Neural cell (in vitro differentiated cells): ENCODE measurements around the gene P2RX2. TPM values are rescaled to one million over a fixed set of nuclear protein-coding genes. Genes with fewer than 3 reads are reported as not detected.

Experiments
- H2AFZ ChIP-seq: fragments of 200-600, 300-800 bp; sonication (generic), shearing (Covaris generic); 2 replicates; pipeline ENCODE4 v1.6.0; 2014; ENCODE audit warnings: low read depth, mild to moderate bottlenecking, antibody characterized with exemption, low read length, moderate library complexity
- H3F3A ChIP-seq: fragments of 200-600 bp; shearing (Covaris generic); 2 replicates; pipeline ENCODE4 v1.6.1; 2016; ENCODE audit warnings: mild to moderate bottlenecking, moderate library complexity, mixed read lengths, antibody characterized with exemption, low read length; ENCODE audit not compliant: insufficient read depth, poor library complexity, severe bottlenecking
- H3K27ac ChIP-seq: fragments of 200-600, 300-800 bp; sonication (generic), shearing (Covaris generic); 2 replicates; pipeline ENCODE4 v1.5.1; 2014; ENCODE audit warnings: mild to moderate bottlenecking, low read length, moderate library complexity
- H3K27me3 ChIP-seq: fragments of 300-800, 200-600 bp; sonication (generic), shearing (Covaris generic); 2 replicates; pipeline ENCODE4 v1.6.0; 2014; ENCODE audit warnings: mild to moderate bottlenecking, low read depth, low read length, moderate library complexity; ENCODE audit not compliant: insufficient read depth
- H3K36me3 ChIP-seq: fragments of 300-800, 200-600 bp; sonication (generic), shearing (Covaris generic); 2 replicates; pipeline ENCODE4 v1.5.1; 2014; ENCODE audit warnings: mild to moderate bottlenecking, antibody characterized with exemption, low read length, moderate library complexity; ENCODE audit not compliant: insufficient read depth
- H3K4me2 ChIP-seq: fragments of 300-800, 200-600 bp; sonication (generic), shearing (Covaris generic); 2 replicates; pipeline ENCODE4 v1.6.0; 2014; ENCODE audit warnings: mild to moderate bottlenecking, low read length
- H3K4me3 ChIP-seq: fragments of 300-800, 200-600 bp; sonication (generic), shearing (Covaris generic); 2 replicates; pipeline ENCODE4 v1.5.1; 2014; ENCODE audit warnings: mild to moderate bottlenecking, low read length, moderate library complexity
- H3K79me2 ChIP-seq: fragments of 200-600 bp; shearing (Covaris generic); replicated peaks from 2 replicates; pipeline ENCODE4 v1.6.0; 2014; ENCODE audit warnings: mild to moderate bottlenecking, low read length, moderate library complexity; ENCODE audit not compliant: insufficient read depth
- H3K9ac ChIP-seq: fragments of 300-800, 200-600 bp; sonication (generic), shearing (Covaris generic); 2 replicates; pipeline ENCODE4 v1.6.1; 2016; ENCODE audit warnings: mild to moderate bottlenecking, low read length, mixed read lengths
- H3K9me2 ChIP-seq: fragments of 200-600 bp; shearing (Covaris generic); 2 replicates; pipeline ENCODE4 v1.6.1; 2016; ENCODE audit warnings: mild to moderate bottlenecking, low read length, mixed read lengths; ENCODE audit not compliant: insufficient read depth
- H3K9me3 ChIP-seq: fragments of 200-600, 300-800 bp; sonication (generic), shearing (Covaris generic); 2 replicates; pipeline ENCODE4 v1.6.1; 2016; ENCODE audit warnings: mild to moderate bottlenecking, mixed run types, low read length, moderate library complexity, mixed read lengths
- H4K20me1 ChIP-seq: fragments of 200-600 bp; shearing (Covaris generic); 2 replicates; pipeline ENCODE4 v1.6.1; 2016; ENCODE audit warnings: mild to moderate bottlenecking, mixed run types; ENCODE audit not compliant: insufficient read depth
- EP300 ChIP-seq: fragments of 450-650 bp; conservative IDR thresholded peaks from 2 replicates; pipeline ENCODE4 v1.6.1; 2014; ENCODE audit warnings: antibody characterized with exemption, mild to moderate bottlenecking, moderate library complexity; ENCODE audit not compliant: poor library complexity, severe bottlenecking
- EZH2 ChIP-seq: fragments of 200-600, 300-800 bp; shearing (Covaris generic), sonication (generic); IDR thresholded peaks from 2 replicates; pipeline ENCODE4 v1.6.1; 2014; ENCODE audit warnings: antibody characterized with exemption, low read length, borderline replicate concordance, mild to moderate bottlenecking; ENCODE audit not compliant: insufficient read depth, poor library complexity, severe bottlenecking
- MXI1 ChIP-seq: fragments of 450-650 bp; conservative IDR thresholded peaks from 2 replicates; pipeline ENCODE4 v1.6.1; 2014; ENCODE audit warnings: antibody characterized with exemption, mild to moderate bottlenecking; ENCODE audit not compliant: poor library complexity, severe bottlenecking
- POLR2AphosphoS5 ChIP-seq: IDR thresholded peaks from 2 replicates; pipeline ENCODE4 v1.6.1; 2012
- RAD21 ChIP-seq: fragments of 450-650 bp; conservative IDR thresholded peaks from 2 replicates; pipeline ENCODE4 v1.6.1; 2014; ENCODE audit warnings: antibody characterized with exemption, mild to moderate bottlenecking, moderate library complexity
- SMC3 ChIP-seq: fragments of 450-650 bp; conservative IDR thresholded peaks from 2 replicates; pipeline ENCODE4 v1.6.1; 2014; ENCODE audit warnings: antibody characterized with exemption, mild to moderate bottlenecking, moderate library complexity; ENCODE audit not compliant: poor library complexity
- TAF1 ChIP-seq: IDR thresholded peaks from 2 replicates; pipeline ENCODE4 v1.6.1; 2012; ENCODE audit warnings: low read depth
- polyA plus RNA-seq: library from polyadenylated mRNA; depleted of rRNA; stranded (reverse); fragments of >200 nt; gene quantifications from 2 replicates; pipeline ENCODE4 v1.2.3, GENCODE V29; 2014
- TF ChIP-seq, protein P1 (sequence below): IDR thresholded peaks from 2 replicates; pipeline ENCODE4 v1.6.1; 2012; ENCODE audit warnings: borderline replicate concordance
- TF ChIP-seq, protein P2 (sequence below): fragments of 450-650 bp; IDR thresholded peaks from 2 replicates; pipeline ENCODE4 v1.5.1; 2014; ENCODE audit warnings: antibody characterized with exemption, mild to moderate bottlenecking, moderate library complexity; ENCODE audit not compliant: poor library complexity, severe bottlenecking

P2RX2 gene
- polyA plus RNA-seq, 1 donor from 2014 or later = not detected

DNA sequence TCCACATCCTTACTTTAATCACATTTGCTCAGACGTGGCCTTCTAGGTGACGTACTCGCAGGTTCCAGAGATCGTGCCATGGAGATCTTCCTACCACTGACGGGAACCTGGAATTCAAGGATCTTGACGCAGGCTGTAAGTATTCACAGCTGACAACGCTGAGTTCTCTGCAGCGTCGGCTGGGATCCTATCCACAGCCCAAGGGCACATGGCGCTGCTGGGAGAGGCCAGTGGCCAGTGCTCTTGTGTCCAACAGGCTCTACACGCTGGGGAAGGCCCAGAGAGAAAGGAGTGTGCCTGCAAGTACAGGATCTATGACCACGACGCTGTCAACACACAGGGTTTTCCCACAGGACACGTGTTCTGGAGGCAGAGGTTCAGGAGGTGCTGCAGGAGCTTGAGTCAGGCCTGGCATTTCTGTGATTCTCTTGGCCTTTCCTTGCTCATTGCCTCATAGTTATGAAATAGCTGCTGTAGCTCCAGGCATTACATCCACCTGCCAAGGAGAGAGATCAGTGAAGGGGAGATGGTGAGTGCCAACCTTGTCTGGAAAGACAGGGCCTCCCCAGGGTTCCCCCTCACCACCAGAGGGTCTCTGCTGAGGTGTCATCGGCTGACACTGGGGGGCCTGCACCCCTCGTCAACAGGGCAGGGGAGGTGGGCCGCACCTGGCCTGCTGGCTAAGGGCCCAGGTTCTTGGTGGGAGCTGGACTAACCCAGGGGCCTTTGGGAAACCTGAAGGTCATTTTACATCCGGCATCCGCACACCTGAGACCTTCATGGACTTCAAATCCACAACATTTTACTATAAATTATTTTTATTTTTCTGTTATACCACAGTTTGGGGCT lies 29.5 kb upstream of the P2RX2 start:
- Histone ChIP-seq H3K4me3 (no peak overlapping the region), H3K27ac (no peak overlapping the region), H3K79me2 (no peaks in the 10 kb centered on the region), H3K9me3 (peaks cover 4% of the 10 kb centered on the region), H3K9me2 (no peaks in the 10 kb centered on the region), H3K9ac (no peak overlapping the region), H2AFZ (no peak overlapping the region), H4K20me1 (no peaks in the 10 kb centered on the region), H3K27me3 (no peaks in the 10 kb centered on the region), H3K36me3 (no peaks in the 10 kb centered on the region), H3F3A (no peaks in the 10 kb centered on the region), H3K4me2 (no peak overlapping the region)
- no peak for TF ChIP-seq POLR2AphosphoS5
- TF ChIP-seq, protein P1, sequence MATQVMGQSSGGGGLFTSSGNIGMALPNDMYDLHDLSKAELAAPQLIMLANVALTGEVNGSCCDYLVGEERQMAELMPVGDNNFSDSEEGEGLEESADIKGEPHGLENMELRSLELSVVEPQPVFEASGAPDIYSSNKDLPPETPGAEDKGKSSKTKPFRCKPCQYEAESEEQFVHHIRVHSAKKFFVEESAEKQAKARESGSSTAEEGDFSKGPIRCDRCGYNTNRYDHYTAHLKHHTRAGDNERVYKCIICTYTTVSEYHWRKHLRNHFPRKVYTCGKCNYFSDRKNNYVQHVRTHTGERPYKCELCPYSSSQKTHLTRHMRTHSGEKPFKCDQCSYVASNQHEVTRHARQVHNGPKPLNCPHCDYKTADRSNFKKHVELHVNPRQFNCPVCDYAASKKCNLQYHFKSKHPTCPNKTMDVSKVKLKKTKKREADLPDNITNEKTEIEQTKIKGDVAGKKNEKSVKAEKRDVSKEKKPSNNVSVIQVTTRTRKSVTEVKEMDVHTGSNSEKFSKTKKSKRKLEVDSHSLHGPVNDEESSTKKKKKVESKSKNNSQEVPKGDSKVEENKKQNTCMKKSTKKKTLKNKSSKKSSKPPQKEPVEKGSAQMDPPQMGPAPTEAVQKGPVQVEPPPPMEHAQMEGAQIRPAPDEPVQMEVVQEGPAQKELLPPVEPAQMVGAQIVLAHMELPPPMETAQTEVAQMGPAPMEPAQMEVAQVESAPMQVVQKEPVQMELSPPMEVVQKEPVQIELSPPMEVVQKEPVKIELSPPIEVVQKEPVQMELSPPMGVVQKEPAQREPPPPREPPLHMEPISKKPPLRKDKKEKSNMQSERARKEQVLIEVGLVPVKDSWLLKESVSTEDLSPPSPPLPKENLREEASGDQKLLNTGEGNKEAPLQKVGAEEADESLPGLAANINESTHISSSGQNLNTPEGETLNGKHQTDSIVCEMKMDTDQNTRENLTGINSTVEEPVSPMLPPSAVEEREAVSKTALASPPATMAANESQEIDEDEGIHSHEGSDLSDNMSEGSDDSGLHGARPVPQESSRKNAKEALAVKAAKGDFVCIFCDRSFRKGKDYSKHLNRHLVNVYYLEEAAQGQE = no peak
- no peak for TF ChIP-seq EP300

DNA sequence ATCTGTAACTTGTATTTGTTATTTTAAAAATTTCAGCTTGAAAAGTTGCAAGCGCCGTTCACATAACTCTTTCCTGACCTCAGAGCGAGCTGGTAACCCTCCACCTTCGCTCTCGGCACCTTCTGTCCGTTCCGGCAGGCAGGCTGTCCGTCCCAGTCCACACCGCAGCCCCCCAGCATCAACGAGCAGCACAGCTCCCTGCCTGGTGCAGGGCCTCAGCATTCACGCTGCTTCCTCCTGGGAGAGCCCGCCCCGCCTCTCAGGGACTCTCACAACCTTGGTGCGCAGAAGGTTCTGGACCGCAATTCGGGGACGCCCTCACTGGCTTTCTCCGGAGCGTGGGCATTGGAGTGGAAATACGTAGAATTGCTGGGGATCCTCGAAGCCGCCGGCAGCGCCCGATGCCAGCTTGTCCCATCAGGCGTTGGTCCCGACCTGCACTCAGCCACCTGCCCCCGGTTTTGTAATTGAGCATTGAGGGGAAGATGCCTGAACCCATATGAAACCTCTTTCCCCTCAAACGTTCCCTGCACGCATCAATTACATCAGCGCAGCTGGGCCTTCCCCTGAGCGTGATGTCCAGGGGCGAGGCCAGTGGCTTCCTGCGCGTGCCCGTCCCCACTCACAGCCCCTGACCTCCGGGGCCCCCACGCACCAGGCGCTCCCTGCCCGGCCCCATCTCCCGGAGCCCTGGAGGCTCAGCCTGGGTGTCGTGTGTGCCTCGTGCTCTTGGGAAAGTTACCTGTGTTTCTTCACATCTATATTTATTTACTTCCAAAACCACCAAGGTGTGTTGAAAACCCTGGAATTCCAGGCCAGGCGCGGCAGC lies 27.3 kb upstream of the P2RX2 start:
- H2AFZ ChIP-seq = no peak overlapping the region
- no peaks in the 10 kb centered on the region for H3K36me3 ChIP-seq
- H3K27me3 ChIP-seq = no peaks in the 10 kb centered on the region
- no peak for TF ChIP-seq TAF1
- no peak for TF ChIP-seq POLR2AphosphoS5
- H3K27ac ChIP-seq = no peak overlapping the region
- H3K79me2 ChIP-seq = no peaks in the 10 kb centered on the region
- H3K9me2 ChIP-seq = no peaks in the 10 kb centered on the region
- peaks cover 4% of the 10 kb centered on the region for H3K9me3 ChIP-seq
- no peaks in the 10 kb centered on the region for H3F3A ChIP-seq
- no peaks in the 10 kb centered on the region for H4K20me1 ChIP-seq
- H3K4me3 ChIP-seq = no peak overlapping the region
- H3K9ac ChIP-seq = no peak overlapping the region
- no peak overlapping the region for H3K4me2 ChIP-seq

DNA sequence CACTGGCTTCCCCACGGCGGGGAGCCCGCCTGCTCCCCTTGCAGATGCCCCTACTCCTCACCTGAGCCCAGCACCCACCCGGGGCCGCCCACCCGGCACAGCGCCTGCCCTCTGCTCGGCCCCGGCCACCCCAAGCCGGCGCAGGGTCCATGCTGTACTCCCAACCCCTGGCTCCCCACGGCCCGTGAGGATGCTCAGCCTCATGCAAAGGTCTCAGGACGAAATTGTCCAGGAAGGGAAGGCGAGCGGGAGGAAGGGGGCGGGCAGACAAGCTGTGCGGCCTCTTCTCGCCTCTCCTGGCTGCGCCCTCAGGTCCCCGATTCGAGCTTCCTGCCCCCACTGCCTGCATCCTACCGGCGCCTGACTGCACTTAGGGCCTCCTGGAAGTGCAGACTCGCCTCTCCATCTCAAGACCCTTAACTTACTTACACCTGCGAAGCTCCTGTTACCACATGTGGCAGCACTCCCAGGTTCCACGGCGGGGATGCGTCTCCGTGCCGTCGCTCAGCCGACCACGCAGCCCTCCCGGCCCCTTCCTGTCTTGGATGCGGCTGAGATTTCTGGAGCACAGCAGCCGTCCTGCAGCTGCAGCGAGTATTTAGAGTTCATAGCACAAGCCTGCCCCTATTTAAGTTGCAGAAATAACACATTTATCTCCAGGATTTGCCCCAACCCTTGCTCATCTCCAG lies 26.1 kb upstream of the P2RX2 start:
- Histone ChIP-seq H3K36me3 (no peaks in the 10 kb centered on the region), H3K79me2 (no peaks in the 10 kb centered on the region), H3K27me3 (no peaks in the 10 kb centered on the region), H3K27ac (no peak overlapping the region), H3F3A (peaks cover 1% of the 10 kb centered on the region), H3K9ac (no peak overlapping the region), H2AFZ (no peak overlapping the region), H3K9me3 (peaks cover 4% of the 10 kb centered on the region), H4K20me1 (no peaks in the 10 kb centered on the region), H3K9me2 (no peaks in the 10 kb centered on the region), H3K4me2 (no peak overlapping the region), H3K4me3 (no peak overlapping the region)
- TF ChIP-seq EZH2 = no peak
- TF ChIP-seq, protein P1 = no peak
- TF ChIP-seq SMC3 = no peak
- TF ChIP-seq MXI1 = no peak
- TF ChIP-seq EP300 = no peak
- no peak for TF ChIP-seq TAF1
- TF ChIP-seq RAD21 = no peak
- TF ChIP-seq, protein P2, sequence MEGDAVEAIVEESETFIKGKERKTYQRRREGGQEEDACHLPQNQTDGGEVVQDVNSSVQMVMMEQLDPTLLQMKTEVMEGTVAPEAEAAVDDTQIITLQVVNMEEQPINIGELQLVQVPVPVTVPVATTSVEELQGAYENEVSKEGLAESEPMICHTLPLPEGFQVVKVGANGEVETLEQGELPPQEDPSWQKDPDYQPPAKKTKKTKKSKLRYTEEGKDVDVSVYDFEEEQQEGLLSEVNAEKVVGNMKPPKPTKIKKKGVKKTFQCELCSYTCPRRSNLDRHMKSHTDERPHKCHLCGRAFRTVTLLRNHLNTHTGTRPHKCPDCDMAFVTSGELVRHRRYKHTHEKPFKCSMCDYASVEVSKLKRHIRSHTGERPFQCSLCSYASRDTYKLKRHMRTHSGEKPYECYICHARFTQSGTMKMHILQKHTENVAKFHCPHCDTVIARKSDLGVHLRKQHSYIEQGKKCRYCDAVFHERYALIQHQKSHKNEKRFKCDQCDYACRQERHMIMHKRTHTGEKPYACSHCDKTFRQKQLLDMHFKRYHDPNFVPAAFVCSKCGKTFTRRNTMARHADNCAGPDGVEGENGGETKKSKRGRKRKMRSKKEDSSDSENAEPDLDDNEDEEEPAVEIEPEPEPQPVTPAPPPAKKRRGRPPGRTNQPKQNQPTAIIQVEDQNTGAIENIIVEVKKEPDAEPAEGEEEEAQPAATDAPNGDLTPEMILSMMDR = no peak
- TF ChIP-seq POLR2AphosphoS5 = no peak
